Endodermal cell (in vitro differentiated cells): ENCODE measurements around the gene WWC1. TPM values are rescaled to one million over a fixed set of nuclear protein-coding genes. Genes with fewer than 3 reads are reported as not detected.

Experiments used
- DNase-seq: peaks from one replicate; pipeline ENCODE4 v3.0.0-alpha.2; 2017
- H3K27ac ChIP-seq: 2 replicates; pipeline ENCODE4 v1.5.1; 2013; ENCODE audit warnings: mild to moderate bottlenecking, low read depth, low read length, moderate library complexity
- H3K27me3 ChIP-seq: 2 replicates; pipeline ENCODE4 v1.6.1; 2013; ENCODE audit warnings: mild to moderate bottlenecking, low read length, moderate library complexity; ENCODE audit not compliant: insufficient read depth, control insufficient read depth, poor library complexity, severe bottlenecking
- H3K36me3 ChIP-seq: 2 replicates; pipeline ENCODE4 v1.7.0; 2013; ENCODE audit warnings: mild to moderate bottlenecking, low read length, moderate library complexity; ENCODE audit not compliant: control insufficient read depth, insufficient read depth
- H3K4me1 ChIP-seq: one replicate; pipeline ENCODE4 v1.7.0; 2013; ENCODE audit warnings: low read length; ENCODE audit not compliant: control insufficient read depth, insufficient read depth
- H3K4me3 ChIP-seq: 2 replicates; pipeline ENCODE4 v1.5.1; 2013; ENCODE audit warnings: mild to moderate bottlenecking, low read length, moderate library complexity
- H3K9ac ChIP-seq: 2 replicates; pipeline ENCODE4 v1.6.1; 2013; ENCODE audit warnings: mild to moderate bottlenecking, low read length, moderate library complexity; ENCODE audit not compliant: poor library complexity, severe bottlenecking; ENCODE audit errors: extremely low read depth
- H3K9me3 ChIP-seq: 2 replicates; pipeline ENCODE4 v1.6.1; 2013; ENCODE audit warnings: mild to moderate bottlenecking, low read length, moderate library complexity; ENCODE audit not compliant: control insufficient read depth
- H3K27ac Mint-ChIP-seq: 2 replicates; pipeline ENCODE4 v1.8.0; 2020; ENCODE audit warnings: mixed read lengths
- H3K27me3 Mint-ChIP-seq: 2 replicates; pipeline ENCODE4 v1.8.0; 2021; ENCODE audit warnings: mild to moderate bottlenecking, mixed read lengths; ENCODE audit not compliant: insufficient read depth
- H3K36me3 Mint-ChIP-seq: 2 replicates; pipeline ENCODE4 v1.8.0; 2020; ENCODE audit warnings: low read depth, mixed read lengths
- H3K4me1 Mint-ChIP-seq: 2 replicates; pipeline ENCODE4 v1.8.0; 2020; ENCODE audit warnings: mixed read lengths
- H3K4me3 Mint-ChIP-seq: 2 replicates; pipeline ENCODE4 v1.8.0; 2020; ENCODE audit warnings: mild to moderate bottlenecking, moderate library complexity, mixed read lengths
- H3K9me3 Mint-ChIP-seq: 2 replicates; pipeline ENCODE4 v1.8.0; 2020; ENCODE audit warnings: mild to moderate bottlenecking, mixed read lengths
- WGBS, 2 experiments: methylation state at CpG; one replicate each; pipeline versions ENCODE4 v1.1.5 to v1.1.7; 2013; ENCODE audit warnings: missing lambda C conversion rate in 2 of 2, mixed read lengths in 1 of 2; ENCODE audit not compliant: insufficient coverage in 1 of 2, insufficient read length in 1 of 2; 5-methylcytosine and 5-hydroxymethylcytosine counted together
- total RNA-seq, 2 donors: library from RNA; stranded (reverse); fragmentation: NEBNext Ultra II Directional in 1 of 2; extraction: Animal tissue kit (Norgen Biotek cat#: 25700) in 1 of 2; gene quantifications; 2 replicates in 1 of 2; 3 replicates in 1 of 2; pipeline ENCODE4 v1.2.1, GENCODE V29; 2021
- TF ChIP-seq, protein P1 (sequence below): fragments of 200-600 bp; sonication (generic); conservative IDR thresholded peaks from 2 replicates; pipeline ENCODE4 v1.5.0; 2021; ENCODE audit warnings: antibody characterized with exemption, mild to moderate bottlenecking

WWC1 gene
- total RNA-seq, 2 donors from 2014 or later = 18.4 to 20.3 TPM

DNA sequence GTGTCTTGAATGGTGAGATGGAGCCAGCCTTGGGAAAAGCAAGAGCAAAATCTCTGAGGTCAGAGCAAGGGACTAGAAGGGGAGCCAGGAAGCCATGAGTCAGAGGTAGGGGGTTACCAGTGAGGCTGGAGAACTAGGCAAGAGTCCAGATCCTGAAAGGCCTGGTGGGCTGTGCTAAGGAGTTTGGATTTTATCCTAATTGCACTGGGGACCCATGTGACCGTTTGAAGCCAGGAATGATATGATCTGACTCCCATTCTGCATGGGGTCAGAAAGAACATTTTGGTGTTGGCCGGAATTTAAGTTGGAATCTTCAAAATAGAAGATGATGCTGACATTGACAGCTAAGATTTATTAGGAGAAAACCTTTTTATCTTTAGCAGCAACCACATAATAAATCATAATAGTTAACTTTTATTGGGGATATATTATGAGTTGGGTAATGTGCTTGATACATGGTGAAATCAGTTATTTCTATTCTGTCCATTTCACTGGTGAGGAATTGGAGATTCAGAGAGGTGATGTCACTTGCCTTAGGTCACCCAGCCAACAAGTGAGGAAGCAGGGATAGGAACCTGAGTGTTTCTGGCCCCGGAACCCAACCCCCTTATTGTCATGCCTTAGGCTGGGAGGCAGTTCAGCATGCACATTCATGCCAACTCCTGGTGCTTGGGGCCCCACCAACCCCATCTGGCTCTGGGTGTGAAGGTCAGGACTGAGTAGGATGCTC, 133.3 kb downstream of the WWC1 start:
- Mint-ChIP-seq H3K36me3 (peaks cover 7% of the 10 kb centered on the region), H3K4me1 (no peaks in the 10 kb centered on the region), H3K27me3 (no peaks in the 10 kb centered on the region), H3K27ac (no peak overlapping the region), H3K4me3 (no peak overlapping the region), H3K9me3 (no peaks in the 10 kb centered on the region)
- H3K9ac ChIP-seq = no peak overlapping the region
- no peak for DNase-seq
- no peak overlapping the region for H3K27ac ChIP-seq
- no peaks in the 10 kb centered on the region for H3K4me1 ChIP-seq
- H3K27me3 ChIP-seq = no peaks in the 10 kb centered on the region
- WGBS, 2 experiments = 87 to 100% methylated on average over 2 to 3 of the region's 3 CpGs
- no peaks in the 10 kb centered on the region for H3K9me3 ChIP-seq
- TF ChIP-seq, protein P1, sequence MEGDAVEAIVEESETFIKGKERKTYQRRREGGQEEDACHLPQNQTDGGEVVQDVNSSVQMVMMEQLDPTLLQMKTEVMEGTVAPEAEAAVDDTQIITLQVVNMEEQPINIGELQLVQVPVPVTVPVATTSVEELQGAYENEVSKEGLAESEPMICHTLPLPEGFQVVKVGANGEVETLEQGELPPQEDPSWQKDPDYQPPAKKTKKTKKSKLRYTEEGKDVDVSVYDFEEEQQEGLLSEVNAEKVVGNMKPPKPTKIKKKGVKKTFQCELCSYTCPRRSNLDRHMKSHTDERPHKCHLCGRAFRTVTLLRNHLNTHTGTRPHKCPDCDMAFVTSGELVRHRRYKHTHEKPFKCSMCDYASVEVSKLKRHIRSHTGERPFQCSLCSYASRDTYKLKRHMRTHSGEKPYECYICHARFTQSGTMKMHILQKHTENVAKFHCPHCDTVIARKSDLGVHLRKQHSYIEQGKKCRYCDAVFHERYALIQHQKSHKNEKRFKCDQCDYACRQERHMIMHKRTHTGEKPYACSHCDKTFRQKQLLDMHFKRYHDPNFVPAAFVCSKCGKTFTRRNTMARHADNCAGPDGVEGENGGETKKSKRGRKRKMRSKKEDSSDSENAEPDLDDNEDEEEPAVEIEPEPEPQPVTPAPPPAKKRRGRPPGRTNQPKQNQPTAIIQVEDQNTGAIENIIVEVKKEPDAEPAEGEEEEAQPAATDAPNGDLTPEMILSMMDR = no peak
- peaks cover under 1% of the 10 kb centered on the region for H3K36me3 ChIP-seq
- H3K4me3 ChIP-seq = no peak overlapping the region

DNA sequence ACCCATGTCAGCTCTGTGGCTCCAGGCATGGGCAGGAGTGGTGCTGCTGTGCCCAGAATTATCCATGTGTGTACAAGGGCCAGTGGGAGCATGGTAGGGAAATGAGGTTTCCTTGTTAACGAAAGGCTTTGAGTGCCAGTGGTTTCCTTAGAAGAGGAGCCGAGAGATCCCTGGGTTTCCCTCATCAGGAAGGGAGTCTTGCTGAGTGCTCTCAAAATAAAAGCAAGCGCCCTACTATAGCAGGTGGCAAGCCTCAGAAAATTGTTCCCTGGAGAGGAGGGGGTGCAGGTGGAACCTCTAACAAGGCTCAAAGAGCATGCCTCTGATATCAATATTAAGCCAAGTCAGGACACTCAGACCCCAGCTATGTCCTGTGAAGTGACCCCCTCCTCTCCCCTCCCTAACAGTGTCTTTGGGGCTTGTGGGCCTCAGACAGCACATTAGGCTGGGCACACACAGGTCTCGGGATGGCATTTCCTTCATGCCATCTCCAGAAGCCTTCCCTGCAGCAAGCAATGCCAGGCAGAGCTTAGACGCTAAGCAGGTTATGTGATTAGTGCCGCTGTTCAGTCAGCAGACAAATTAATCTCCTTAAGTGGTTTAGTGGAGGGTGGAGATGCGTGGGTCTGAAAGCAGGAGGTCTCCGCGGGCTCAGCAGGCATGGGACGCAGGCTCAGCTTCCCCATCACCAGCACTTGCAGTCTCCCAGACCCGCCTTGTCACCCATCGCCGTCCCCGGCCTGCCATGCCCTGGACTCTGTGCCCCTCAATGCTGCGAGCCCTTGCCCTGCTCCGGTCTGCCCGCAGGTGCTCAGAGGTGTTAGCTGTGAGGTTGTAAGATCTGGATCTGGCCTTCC, 134.8 kb downstream of the WWC1 start:
- Histone ChIP-seq H3K27me3 (no peaks in the 10 kb centered on the region), H3K4me1 (no peaks in the 10 kb centered on the region), H3K9me3 (no peaks in the 10 kb centered on the region), H3K27ac (no peak overlapping the region), H3K4me3 (no peak overlapping the region), H3K36me3 (peaks cover 14% of the 10 kb centered on the region), H3K9ac (no peak overlapping the region)
- Mint-ChIP-seq H3K27me3 (no peaks in the 10 kb centered on the region), H3K36me3 (peaks cover 22% of the 10 kb centered on the region), H3K4me1 (no peaks in the 10 kb centered on the region), H3K27ac (no peak overlapping the region), H3K9me3 (no peaks in the 10 kb centered on the region), H3K4me3 (no peak overlapping the region)
- DNase-seq = no peak
- TF ChIP-seq, protein P1 = no peak
- WGBS, 2 experiments = 89 to 93% methylated on average over 7 to 17 of the region's 17 CpGs

DNA sequence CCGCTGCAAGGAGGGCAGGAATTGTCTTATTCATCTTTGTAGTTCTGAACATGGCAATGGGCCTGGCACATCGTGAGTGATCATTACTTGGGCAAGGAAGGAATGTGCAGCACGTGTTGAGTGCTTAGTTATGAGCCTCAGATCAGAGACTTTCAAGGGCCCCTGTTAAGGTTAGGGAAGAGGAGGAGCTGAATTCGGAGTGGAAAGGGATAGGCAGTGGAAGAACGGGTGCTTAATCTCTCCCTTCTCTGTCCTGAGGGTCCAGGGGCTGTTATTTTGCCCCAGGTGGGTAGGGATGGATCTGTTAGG, 135.4 kb downstream of the WWC1 start:
- H3K27ac Mint-ChIP-seq = no peak overlapping the region
- TF ChIP-seq, protein P1 = no peak
- Histone ChIP-seq H3K9ac (no peak overlapping the region), H3K4me1 (no peaks in the 10 kb centered on the region), H3K36me3 (peaks cover 14% of the 10 kb centered on the region), H3K27ac (no peak overlapping the region), H3K9me3 (no peaks in the 10 kb centered on the region), H3K4me3 (no peak overlapping the region), H3K27me3 (no peaks in the 10 kb centered on the region)
- H3K9me3 Mint-ChIP-seq = no peaks in the 10 kb centered on the region
- no peak overlapping the region for H3K4me3 Mint-ChIP-seq
- DNase-seq = no peak
- no peaks in the 10 kb centered on the region for H3K27me3 Mint-ChIP-seq
- peaks cover 26% of the 10 kb centered on the region for H3K36me3 Mint-ChIP-seq
- no peaks in the 10 kb centered on the region for H3K4me1 Mint-ChIP-seq
- 87 to 90% methylated on average over 5 of the region's 5 CpGs for WGBS, 2 experiments
